GM10248 (cell line): ENCODE data around the gene IGFBP4.
"Not testable (repeated sequence)": the region's sequence is repeated elsewhere in the genome, so short reads cannot be mapped to it uniquely, and the experiment has no call there.

Experiments used
- CTCF ChIA-PET: fragments of 300-600 bp; sonication (Branson Sonifier 250); formaldehyde crosslinking; extraction: SDS; loops from one replicate; lab custom pipeline; 2021; ENCODE audit warnings: antibody characterized with exemption; lab: Yijun Ruan, JAX
- POLR2A ChIA-PET: fragments of 350-650 bp; sonication (Branson Sonifier 250); formaldehyde crosslinking; extraction: SDS; loops from one replicate; lab custom pipeline; 2020; ENCODE audit warnings: antibody characterized with exemption; lab: Yijun Ruan, JAX
- DNase-seq: peaks from one replicate; pipeline ENCODE4 v3.0.0; 2012; ENCODE audit errors: extremely low spot score
- CTCF ChIP-seq: IDR thresholded peaks from 2 replicates; pipeline ENCODE4 v1.5.1; 2012; ENCODE audit warnings: mild to moderate bottlenecking, low read depth; ENCODE audit errors: extremely low read depth, missing control alignments, control extremely low read depth

Gene IGFBP4

GRCh38 chr17:40410082-40410481 lies 33.2 kb upstream of the IGFBP4 start:
- CTCF ChIA-PET: interaction anchor here (0.6 to 7.1 kb wide), 10 partner anchors 7 to 150 kb away, joined by 3 to 47 read pairs (median 6); partner anchors contain the start of gene TOP2A
- POLR2A ChIA-PET: no interaction called here
- DNase-seq: no peak
- no peak for TF ChIP-seq CTCF

GRCh38 chr17:40411821-40412220 lies 31.4 kb upstream of the IGFBP4 start:
- ChIA-PET POLR2A (no interaction called here), CTCF (interaction anchor here (1.0 to 7.1 kb wide), 6 partner anchors 8 to 136 kb away, joined by 3 to 47 read pairs (median 6); no protein-coding TSS in a partner anchor)
- no peak for DNase-seq
- TF ChIP-seq CTCF: no peak

GRCh38 chr17:40412880-40413279 lies 30.4 kb upstream of the IGFBP4 start:
- no peak for DNase-seq
- ChIA-PET POLR2A (no interaction called here), CTCF (interaction anchor here (0.9 to 7.1 kb wide), 9 partner anchors 9 to 147 kb away, joined by 3 to 47 read pairs (median 5); no protein-coding TSS in a partner anchor)
- TF ChIP-seq CTCF: no peak

- CTCF ChIA-PET: interaction anchor here (0.9 to 4.9 kb wide), 14 partner anchors 8 to 146 kb away, joined by 3 to 53 read pairs (median 8); partner anchors contain the start of gene IGFBP4
- POLR2A ChIA-PET: not testable (repeated sequence)
These were observed 28.9 kb upstream of the IGFBP4 start for GRCh38 chr17:40414312-40414711.

GRCh38 chr17:40415390-40415789 lies 27.9 kb upstream of the IGFBP4 start:
- DNase-seq: peak; percentile 56
- ChIA-PET POLR2A (no interaction called here), CTCF (interaction anchor here (0.9 to 4.6 kb wide), 17 partner anchors 8 to 145 kb away, joined by 3 to 53 read pairs (median 4); partner anchors contain the start of gene IGFBP4)
- peak; percentile 46 for TF ChIP-seq CTCF

More at GRCh38 chr17:40414312-40414711, 28.9 kb upstream of the IGFBP4 start:
- not testable (repeated sequence) for DNase-seq

GRCh38 chr17:40416671-40417070 lies 26.6 kb upstream of the IGFBP4 start:
- POLR2A ChIA-PET: no interaction called here
- CTCF ChIA-PET: interaction anchor here (0.9 to 4.6 kb wide), 18 partner anchors 7 to 143 kb away, joined by 3 to 53 read pairs (median 7); partner anchors contain the start of gene IGFBP4
- no peak for TF ChIP-seq CTCF
- no peak for DNase-seq

GRCh38 chr17:40417258-40417608 lies 26.0 kb upstream of the IGFBP4 start:
- TF ChIP-seq CTCF: peak; percentile 13
- POLR2A ChIA-PET: interaction anchor here (0.5 to 1.3 kb wide), 6 partner anchors 12 to 250 kb away, joined by 3 to 6 read pairs (median 4); no protein-coding TSS in a partner anchor
- peak; percentile 38 for DNase-seq
- CTCF ChIA-PET: interaction anchor here (1.0 to 4.6 kb wide), 16 partner anchors 8 to 198 kb away, joined by 3 to 53 read pairs (median 6); no protein-coding TSS in a partner anchor
